Fibroblast of pulmonary artery (primary cell): Measurements from ENCODE around the gene ADARB2.

Experiments used
- DNase-seq: peaks from one replicate; pipeline ENCODE4 v3.0.0-alpha.2; 2010; ENCODE audit warnings: low read depth
- H3K4me3 ChIP-seq: replicated peaks from 2 replicates; pipeline ENCODE4 v1.5.1; 2011; ENCODE audit warnings: low read depth, mild to moderate bottlenecking, control low read depth, low read length, moderate library complexity
- TF ChIP-seq, protein P1 (sequence below): IDR thresholded peaks from 2 replicates; pipeline ENCODE4 v1.5.1; 2011; ENCODE audit warnings: mild to moderate bottlenecking, control low read depth, low read length, inconsistent platforms; ENCODE audit errors: missing control alignments

ADARB2 gene

DNA sequence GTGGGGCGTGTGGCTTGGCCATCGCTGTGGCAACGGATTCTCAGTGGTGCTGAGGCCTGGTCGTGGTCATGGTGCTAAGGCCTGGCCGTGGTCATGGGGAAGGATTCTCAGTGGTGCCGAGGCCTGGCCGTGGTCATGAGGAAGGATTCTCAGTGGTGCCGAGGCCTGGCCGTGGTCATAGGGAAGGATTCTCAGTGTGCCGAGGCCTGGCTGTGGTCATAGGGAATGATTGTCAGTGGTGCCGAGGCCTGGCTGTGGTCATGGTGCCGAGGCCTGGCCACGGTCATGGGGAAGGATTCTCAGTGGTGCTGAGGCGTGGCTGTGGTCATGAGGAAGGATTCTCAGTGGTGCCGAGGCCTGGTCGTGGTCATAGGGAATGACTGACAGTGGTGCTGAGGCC lies 327.9 kb downstream of the ADARB2 start:
- no peak for DNase-seq
- H3K4me3 ChIP-seq, result no peak overlapping the region
- TF ChIP-seq, protein P1, sequence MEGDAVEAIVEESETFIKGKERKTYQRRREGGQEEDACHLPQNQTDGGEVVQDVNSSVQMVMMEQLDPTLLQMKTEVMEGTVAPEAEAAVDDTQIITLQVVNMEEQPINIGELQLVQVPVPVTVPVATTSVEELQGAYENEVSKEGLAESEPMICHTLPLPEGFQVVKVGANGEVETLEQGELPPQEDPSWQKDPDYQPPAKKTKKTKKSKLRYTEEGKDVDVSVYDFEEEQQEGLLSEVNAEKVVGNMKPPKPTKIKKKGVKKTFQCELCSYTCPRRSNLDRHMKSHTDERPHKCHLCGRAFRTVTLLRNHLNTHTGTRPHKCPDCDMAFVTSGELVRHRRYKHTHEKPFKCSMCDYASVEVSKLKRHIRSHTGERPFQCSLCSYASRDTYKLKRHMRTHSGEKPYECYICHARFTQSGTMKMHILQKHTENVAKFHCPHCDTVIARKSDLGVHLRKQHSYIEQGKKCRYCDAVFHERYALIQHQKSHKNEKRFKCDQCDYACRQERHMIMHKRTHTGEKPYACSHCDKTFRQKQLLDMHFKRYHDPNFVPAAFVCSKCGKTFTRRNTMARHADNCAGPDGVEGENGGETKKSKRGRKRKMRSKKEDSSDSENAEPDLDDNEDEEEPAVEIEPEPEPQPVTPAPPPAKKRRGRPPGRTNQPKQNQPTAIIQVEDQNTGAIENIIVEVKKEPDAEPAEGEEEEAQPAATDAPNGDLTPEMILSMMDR, result no peak

DNA sequence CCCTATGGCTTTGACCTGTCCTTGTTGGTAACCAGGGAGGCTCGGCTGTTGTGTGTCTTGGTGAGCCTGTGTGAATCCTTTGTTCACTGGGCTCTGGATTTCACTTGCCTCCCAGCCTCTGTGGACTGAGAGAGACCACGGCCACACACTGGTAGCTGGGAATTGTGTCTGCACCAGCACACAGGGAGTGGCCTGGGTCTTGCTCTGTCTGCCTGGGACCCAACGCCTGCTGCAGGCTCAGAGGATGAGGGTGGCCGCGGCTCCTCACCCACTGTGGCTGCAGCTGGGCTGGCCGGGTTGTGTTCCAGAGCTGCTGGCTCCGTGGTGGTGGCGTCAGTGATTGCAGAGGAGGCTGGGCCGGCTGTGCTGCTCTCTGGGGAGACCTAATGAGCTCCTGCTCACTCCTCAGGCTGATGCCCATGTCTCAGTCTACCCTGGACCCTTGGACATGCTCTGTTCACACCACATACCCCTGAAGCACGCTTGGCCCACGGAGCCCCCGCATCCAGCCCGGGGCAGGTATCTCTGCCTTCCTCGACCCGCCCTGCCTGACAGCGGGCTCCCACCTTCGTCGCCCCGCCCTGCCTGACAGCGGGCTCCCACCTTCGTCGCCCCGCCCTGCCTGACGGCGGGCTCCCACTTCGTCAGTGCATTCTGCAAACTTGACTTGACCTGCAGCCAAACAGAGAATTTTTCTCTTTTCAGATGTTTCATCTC lies 328.5 kb downstream of the ADARB2 start:
- H3K4me3 ChIP-seq, result no peak overlapping the region
- TF ChIP-seq, protein P1, result no peak
- no peak for DNase-seq

DNA sequence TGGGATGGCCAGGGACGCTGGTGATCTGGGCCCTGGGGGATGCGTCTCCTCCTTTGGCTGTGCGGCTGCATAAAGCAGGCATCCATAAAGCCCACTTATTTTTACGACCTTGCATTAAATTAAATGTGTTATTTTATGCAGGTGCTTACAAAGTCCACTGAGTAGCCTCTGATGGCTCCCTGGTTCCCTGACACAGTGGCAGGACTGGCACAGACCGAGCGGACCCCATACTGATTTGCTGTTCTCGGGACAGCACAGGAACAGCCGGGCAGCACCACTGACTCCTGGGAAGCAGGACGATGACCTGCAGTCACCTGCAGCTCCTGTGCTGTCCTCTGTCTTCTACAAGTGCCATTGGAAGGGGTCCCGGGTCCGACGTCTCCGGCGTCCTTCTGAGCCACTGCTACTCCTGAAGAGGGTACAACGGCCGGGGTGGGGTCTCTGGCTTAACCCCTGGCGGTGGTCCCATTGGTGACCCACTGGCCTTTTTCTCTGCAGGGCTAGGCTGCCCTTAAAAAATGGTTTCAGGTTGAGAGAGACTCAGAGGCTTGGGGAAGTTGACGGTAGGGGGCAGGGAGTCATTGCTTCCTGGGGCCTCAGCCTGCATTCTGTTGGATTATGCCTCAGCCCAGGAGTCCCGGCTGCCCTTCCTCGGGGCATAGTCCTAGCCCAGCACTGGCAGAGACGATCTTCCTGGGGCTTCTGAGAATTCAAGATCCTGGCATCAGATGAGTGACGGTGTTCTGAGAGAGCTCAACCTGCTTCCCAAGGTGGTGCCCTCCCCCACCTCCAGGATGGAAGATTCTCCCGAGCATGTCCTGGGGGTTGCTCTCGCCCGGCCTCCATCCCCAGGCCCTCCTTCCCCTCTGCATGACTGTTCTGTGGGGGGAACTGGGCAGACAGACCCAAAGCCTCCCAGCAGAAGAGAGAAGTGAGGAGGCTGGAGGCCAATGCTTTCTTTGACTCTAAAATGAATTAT lies 330.1 kb downstream of the ADARB2 start:
- TF ChIP-seq, protein P1, result no peak
- H3K4me3 ChIP-seq, result no peak overlapping the region
- DNase-seq, result no peak

DNA sequence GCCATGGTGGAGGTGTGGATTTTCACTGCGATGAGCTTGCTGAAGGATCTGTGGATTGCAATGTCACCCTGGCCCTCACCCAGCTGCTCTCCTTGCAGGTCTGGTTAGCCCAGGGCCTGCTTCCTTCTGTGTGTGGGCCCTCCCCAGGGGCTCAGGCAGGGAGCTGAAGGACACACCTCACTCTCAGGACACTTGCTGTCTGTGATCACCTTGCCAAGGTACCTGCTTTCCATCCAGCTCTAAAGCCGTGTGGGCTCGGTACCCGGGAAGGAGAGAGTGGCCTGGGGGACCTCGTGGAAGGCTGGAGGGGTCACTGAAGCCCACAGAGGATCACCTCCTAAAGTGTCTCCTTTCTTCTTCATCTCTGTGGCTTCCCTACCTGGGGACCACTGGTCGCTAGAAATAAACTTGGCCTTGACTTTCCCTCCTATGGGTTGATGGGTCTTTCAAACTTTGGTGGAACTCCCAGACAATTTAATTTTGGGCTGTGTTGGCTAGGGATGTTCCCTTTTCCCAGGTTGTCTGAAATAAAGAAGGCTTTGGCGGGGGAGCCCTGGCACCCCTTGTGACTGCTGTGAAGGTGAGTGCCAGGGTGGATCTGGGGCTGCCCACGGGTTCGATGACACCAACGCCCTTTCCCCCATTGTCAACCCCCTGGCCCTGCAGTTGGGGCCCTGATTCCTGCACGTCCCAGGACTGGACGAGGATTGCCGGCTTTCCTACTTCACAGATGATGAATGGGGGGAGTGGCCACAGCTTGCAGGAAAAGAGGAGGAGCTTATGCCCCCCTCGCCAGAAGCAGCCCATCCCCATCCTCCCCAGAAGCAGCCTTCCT lies 331.0 kb downstream of the ADARB2 start:
- DNase-seq, result no peak
- TF ChIP-seq, protein P1, result no peak

DNA sequence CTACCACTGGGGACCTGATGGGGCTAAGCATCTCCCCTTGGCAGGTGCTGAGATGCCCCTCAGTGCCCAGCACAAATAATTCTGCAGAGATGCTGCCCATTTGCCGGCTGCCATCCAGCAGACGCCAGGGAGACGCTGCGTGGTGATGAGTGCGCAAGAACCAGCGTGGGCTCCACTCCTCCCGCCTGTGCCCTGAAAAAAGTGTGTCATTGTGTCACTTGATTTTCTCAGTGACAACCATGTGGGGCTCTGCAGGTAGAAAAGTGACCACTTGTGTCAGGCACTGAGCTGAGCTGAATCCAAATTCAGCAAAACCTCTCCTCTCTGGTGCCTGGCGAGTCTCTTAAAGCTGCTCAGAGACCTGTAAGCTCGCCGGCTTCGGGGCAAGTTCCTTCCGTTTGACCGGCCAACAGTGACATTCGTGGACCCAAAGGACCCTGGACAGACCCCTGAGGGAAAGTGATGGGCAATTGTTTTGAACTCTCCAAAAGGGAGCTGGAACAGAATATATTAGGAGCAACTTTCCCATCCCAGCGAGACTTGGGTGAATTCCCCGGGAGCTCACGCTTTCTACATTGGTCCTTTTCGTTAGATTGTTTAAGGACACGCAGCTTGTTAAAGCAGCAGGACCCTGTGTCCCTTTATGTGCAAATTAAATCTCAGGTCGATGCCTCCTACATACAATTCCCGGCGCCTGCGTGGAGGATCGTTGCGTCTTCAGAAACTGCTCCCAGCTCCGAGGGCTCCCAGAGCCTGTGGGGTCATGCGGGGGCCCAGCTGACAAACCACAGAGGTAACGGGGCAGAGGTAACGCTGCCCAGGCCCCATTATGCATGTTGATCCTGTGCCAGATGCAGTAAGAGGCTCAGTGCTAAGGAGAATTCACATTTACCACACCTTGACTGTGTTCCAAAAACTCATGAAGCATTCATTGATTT lies 332.7 kb downstream of the ADARB2 start:
- TF ChIP-seq, protein P1, result no peak
- H3K4me3 ChIP-seq, result no peak overlapping the region
- no peak for DNase-seq

More for the DNA sequence above, 331.0 kb downstream of the ADARB2 start:
- no peak overlapping the region for H3K4me3 ChIP-seq
